HEK293 (cell line): Measurements from ENCODE around the gene ITPR2.

ENCODE experiments used
- HOXA7 ChIP-seq: sonication (generic); formaldehyde crosslinking; IDR thresholded peaks from 2 replicates; pipeline ENCODE4 v1.8.1; 2022; ENCODE audit warnings: missing genetic modification reagents, borderline replicate concordance
- ZBTB1 ChIP-seq: fragments of 450-650 bp; formaldehyde crosslinking; IDR thresholded peaks from 2 replicates; pipeline ENCODE4 v1.5.1; 2016; ENCODE audit warnings: missing biosample characterization, missing genetic modification characterization
- ZNF354C ChIP-seq: fragments of 450-650 bp; formaldehyde crosslinking; IDR thresholded peaks from 2 replicates; pipeline ENCODE4 v1.5.1; 2016; ENCODE audit warnings: missing biosample characterization, missing genetic modification characterization, low read depth, borderline replicate concordance
- TF ChIP-seq, protein P1 (sequence below): fragments of 450-650 bp; formaldehyde crosslinking; IDR thresholded peaks from 2 replicates; pipeline ENCODE4 v1.5.1; 2016; ENCODE audit warnings: missing biosample characterization, missing genetic modification characterization

DNA sequence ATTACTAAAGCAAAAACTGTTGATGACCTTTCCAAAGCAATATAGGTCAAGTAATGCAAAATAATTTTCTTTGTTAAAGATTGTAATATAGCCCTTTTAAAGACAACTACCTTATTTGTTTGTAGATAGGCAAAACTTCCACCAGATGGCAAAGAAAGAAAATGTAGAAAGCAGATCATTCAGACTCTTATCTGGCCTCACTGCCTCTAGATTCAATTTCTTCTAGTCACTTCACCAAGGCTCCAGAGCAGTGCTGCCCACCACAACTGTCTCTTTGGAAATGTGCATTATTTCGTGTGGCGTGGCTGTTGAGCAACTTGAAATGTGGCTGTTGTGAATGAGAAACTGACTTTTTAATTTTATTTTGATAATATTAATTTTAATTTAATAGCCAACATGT is 127.1 kb downstream of the ITPR2 start:
- TF ChIP-seq ZNF354C (no peak), HOXA7 (no peak), ZBTB1 (tag by site-specific recombination) (no peak)
- TF ChIP-seq, protein P1, sequence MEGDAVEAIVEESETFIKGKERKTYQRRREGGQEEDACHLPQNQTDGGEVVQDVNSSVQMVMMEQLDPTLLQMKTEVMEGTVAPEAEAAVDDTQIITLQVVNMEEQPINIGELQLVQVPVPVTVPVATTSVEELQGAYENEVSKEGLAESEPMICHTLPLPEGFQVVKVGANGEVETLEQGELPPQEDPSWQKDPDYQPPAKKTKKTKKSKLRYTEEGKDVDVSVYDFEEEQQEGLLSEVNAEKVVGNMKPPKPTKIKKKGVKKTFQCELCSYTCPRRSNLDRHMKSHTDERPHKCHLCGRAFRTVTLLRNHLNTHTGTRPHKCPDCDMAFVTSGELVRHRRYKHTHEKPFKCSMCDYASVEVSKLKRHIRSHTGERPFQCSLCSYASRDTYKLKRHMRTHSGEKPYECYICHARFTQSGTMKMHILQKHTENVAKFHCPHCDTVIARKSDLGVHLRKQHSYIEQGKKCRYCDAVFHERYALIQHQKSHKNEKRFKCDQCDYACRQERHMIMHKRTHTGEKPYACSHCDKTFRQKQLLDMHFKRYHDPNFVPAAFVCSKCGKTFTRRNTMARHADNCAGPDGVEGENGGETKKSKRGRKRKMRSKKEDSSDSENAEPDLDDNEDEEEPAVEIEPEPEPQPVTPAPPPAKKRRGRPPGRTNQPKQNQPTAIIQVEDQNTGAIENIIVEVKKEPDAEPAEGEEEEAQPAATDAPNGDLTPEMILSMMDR (tag by site-specific recombination): no peak
